Hepatocyte (in vitro differentiated cells): Measurements from ENCODE around the gene SYNE4. TPM values are rescaled to one million over a fixed set of nuclear protein-coding genes. Genes with fewer than 3 reads are reported as not detected.
"Not testable (repeated sequence)": the region's sequence is repeated elsewhere in the genome, so short reads cannot be mapped to it uniquely, and the experiment has no call there.

Experiments
- DNase-seq: peaks from one replicate; pipeline ENCODE4 v3.0.0-alpha.2; 2016; ENCODE audit warnings: low spot score
- H2AFZ ChIP-seq: fragments of 200-600 bp; sonication (generic); 2 replicates; pipeline ENCODE4 v1.6.0; 2016; ENCODE audit warnings: antibody characterized with exemption, mild to moderate bottlenecking
- H3K27ac ChIP-seq: fragments of 200-600 bp; sonication (generic); 2 replicates; pipeline ENCODE4 v1.5.1; 2016; ENCODE audit warnings: mild to moderate bottlenecking
- H3K27me3 ChIP-seq: fragments of 200-600 bp; sonication (generic); 2 replicates; pipeline ENCODE4 v1.6.1; 2016
- H3K36me3 ChIP-seq: fragments of 200-600 bp; sonication (generic); replicated peaks from 2 replicates; pipeline ENCODE4 v1.5.1; 2016; ENCODE audit warnings: low read depth; ENCODE audit not compliant: insufficient read depth
- H3K4me1 ChIP-seq: fragments of 200-600 bp; sonication (generic); 2 replicates; pipeline ENCODE4 v1.5.1; 2016; ENCODE audit warnings: mild to moderate bottlenecking, moderate library complexity; ENCODE audit not compliant: insufficient read depth
- H3K4me2 ChIP-seq: fragments of 200-600 bp; sonication (generic); 2 replicates; pipeline ENCODE4 v1.6.0; 2016
- H3K4me3 ChIP-seq: fragments of 200-600 bp; sonication (generic); 2 replicates; pipeline ENCODE4 v1.5.1; 2016; ENCODE audit warnings: mild to moderate bottlenecking
- H3K79me2 ChIP-seq: fragments of 200-600 bp; sonication (generic); 2 replicates; pipeline ENCODE4 v1.6.0; 2017; ENCODE audit warnings: mild to moderate bottlenecking
- H3K9me2 ChIP-seq: fragments of 200-600 bp; sonication (generic); replicated peaks from 2 replicates; pipeline ENCODE4 v1.6.0; 2017; ENCODE audit warnings: mild to moderate bottlenecking; ENCODE audit not compliant: insufficient read depth
- H3K9me3 ChIP-seq: fragments of 200-600 bp; sonication (generic); 2 replicates; pipeline ENCODE4 v1.5.1; 2016; ENCODE audit warnings: low read depth, mild to moderate bottlenecking
- H4K20me1 ChIP-seq: fragments of 200-600 bp; sonication (generic); 2 replicates; pipeline ENCODE4 v1.6.0; 2016; ENCODE audit warnings: mild to moderate bottlenecking; ENCODE audit not compliant: insufficient read depth, poor library complexity, severe bottlenecking
- CTCF ChIP-seq: fragments of 200-600 bp; sonication (generic); IDR thresholded peaks from 2 replicates; pipeline ENCODE4 v1.5.1; 2016; ENCODE audit warnings: antibody characterized with exemption, mild to moderate bottlenecking; ENCODE audit not compliant: poor library complexity
- EZH2 ChIP-seq: fragments of 200-600 bp; sonication (generic); IDR thresholded peaks from 2 replicates; pipeline ENCODE4 v1.6.1; 2016; ENCODE audit warnings: antibody characterized with exemption, mild to moderate bottlenecking, borderline replicate concordance
- EZH2phosphoT487 ChIP-seq: fragments of 200-600 bp; sonication (generic); IDR thresholded peaks from one replicate; pipeline ENCODE4 v1.6.1; 2018; ENCODE audit warnings: antibody characterized with exemption, mild to moderate bottlenecking, low read depth, moderate library complexity; ENCODE audit not compliant: unreplicated experiment, severe bottlenecking
- WGBS: methylation state at CpG from one replicate; pipeline ENCODE4 v1.1.6; 2016; ENCODE audit warnings: low lambda C conversion rate; ENCODE audit errors: missing lambda C conversion rate; 5-methylcytosine and 5-hydroxymethylcytosine counted together
- polyA plus RNA-seq: library from polyadenylated mRNA; unstranded; fragments of >200 nt; fragmentation: Nextera tagmentation; extraction: Ambion mirVana; gene quantifications from 2 replicates; pipeline ENCODE4 v1.2.1, GENCODE V29; 2016
- total RNA-seq: library from RNA; depleted of rRNA; stranded (reverse); fragments of >200 nt; gene quantifications from 2 replicates; pipeline ENCODE4 v1.2.3, GENCODE V29; 2014

Gene SYNE4
- total and polyA plus RNA-seq, 2 experiments from 2014 or later: 6.5 to 19.8 TPM

DNA sequence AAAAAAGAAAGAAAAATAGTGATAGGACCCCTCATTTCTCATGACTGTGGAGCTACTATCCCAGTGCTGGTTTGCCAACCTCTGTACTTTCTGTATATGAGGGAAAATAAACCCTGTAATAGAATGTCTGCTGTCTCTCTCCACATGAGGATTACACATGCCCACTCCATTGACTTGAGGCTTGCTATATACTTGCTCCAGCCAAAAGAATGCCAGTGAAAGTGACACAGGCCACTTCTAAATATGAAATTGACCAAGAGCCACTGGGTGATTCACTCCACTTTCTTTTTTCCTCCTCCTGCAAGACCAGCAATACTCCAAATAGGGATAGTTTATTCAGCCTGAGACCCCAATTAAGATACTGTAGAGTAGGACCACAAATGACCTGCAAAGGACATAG is 39.2 kb upstream of the SYNE4 start:
- Histone ChIP-seq H3K36me3 (no peaks in the 10 kb centered on the region), H3K4me2 (no peak overlapping the region), H3K4me1 (peaks cover 6% of the 10 kb centered on the region), H3K79me2 (peaks cover 12% of the 10 kb centered on the region), H4K20me1 (no peaks in the 10 kb centered on the region), H3K27me3 (no peaks in the 10 kb centered on the region), H3K9me3 (no peaks in the 10 kb centered on the region), H3K4me3 (no peak overlapping the region), H2AFZ (no peak overlapping the region), H3K9me2 (no peaks in the 10 kb centered on the region), H3K27ac (no peak overlapping the region)
- TF ChIP-seq CTCF (no peak), EZH2 (no peak), EZH2phosphoT487 (no peak)
- no peak for DNase-seq

GRCh38 chr19:36046443-36047050 is 37.9 kb upstream of the SYNE4 start:
- TF ChIP-seq EZH2: no peak
- no peak for TF ChIP-seq EZH2phosphoT487
- TF ChIP-seq CTCF: no peak
- H3K27me3 ChIP-seq: no peaks in the 10 kb centered on the region
- no peak overlapping the region for H3K4me3 ChIP-seq
- no peak overlapping the region for H2AFZ ChIP-seq
- no peak overlapping the region for H3K4me2 ChIP-seq
- 93% methylated on average over 5 of the region's 5 CpGs for WGBS
- H3K9me3 ChIP-seq: no peaks in the 10 kb centered on the region
- no peak for DNase-seq
- H3K27ac ChIP-seq: peak overlapping the region; percentile 33
- H3K79me2 ChIP-seq: peaks cover 1% of the 10 kb centered on the region
- H3K36me3 ChIP-seq: no peaks in the 10 kb centered on the region
- no peaks in the 10 kb centered on the region for H4K20me1 ChIP-seq
- H3K9me2 ChIP-seq: no peaks in the 10 kb centered on the region
- peaks cover 10% of the 10 kb centered on the region for H3K4me1 ChIP-seq

GRCh38 chr19:36043952-36044351 is 35.3 kb upstream of the SYNE4 start:
- Histone ChIP-seq H3K36me3 (no peaks in the 10 kb centered on the region), H3K27me3 (no peaks in the 10 kb centered on the region), H3K4me2 (no peak overlapping the region), H3K79me2 (no peaks in the 10 kb centered on the region), H4K20me1 (no peaks in the 10 kb centered on the region), H3K9me3 (no peaks in the 10 kb centered on the region), H3K4me1 (peaks cover 14% of the 10 kb centered on the region), H3K27ac (peak overlapping the region; percentile 73), H2AFZ (no peak overlapping the region), H3K9me2 (no peaks in the 10 kb centered on the region), H3K4me3 (no peak overlapping the region)
- TF ChIP-seq EZH2phosphoT487 (no peak), CTCF (no peak), EZH2 (no peak)
- DNase-seq: no peak
- 91% methylated on average over 2 of the region's 2 CpGs for WGBS

GRCh38 chr19:36041831-36042230 is 33.2 kb upstream of the SYNE4 start:
- H3K27me3 ChIP-seq: no peaks in the 10 kb centered on the region
- H3K79me2 ChIP-seq: no peaks in the 10 kb centered on the region
- no peaks in the 10 kb centered on the region for H4K20me1 ChIP-seq
- H3K9me2 ChIP-seq: no peaks in the 10 kb centered on the region
- WGBS: 12% methylated on average over 3 of the region's 3 CpGs
- no peaks in the 10 kb centered on the region for H3K9me3 ChIP-seq
- H3K4me2 ChIP-seq: peak overlapping the region; percentile 5
- peak overlapping the region; percentile 74 for H3K27ac ChIP-seq
- H2AFZ ChIP-seq: no peak overlapping the region
- peaks cover 14% of the 10 kb centered on the region for H3K4me1 ChIP-seq
- TF ChIP-seq EZH2phosphoT487 (no peak), EZH2 (no peak), CTCF (no peak)
- no peaks in the 10 kb centered on the region for H3K36me3 ChIP-seq
- no peak overlapping the region for H3K4me3 ChIP-seq
- peak; percentile 66 for DNase-seq

- Histone ChIP-seq H3K4me1 (peaks cover 14% of the 10 kb centered on the region), H3K27ac (peak overlapping the region; percentile 65)
- not testable (repeated sequence) for H3K9me3 ChIP-seq, H3K36me3 ChIP-seq, H3K9me2 ChIP-seq, H3K79me2 ChIP-seq, H2AFZ ChIP-seq, H3K4me3 ChIP-seq, H3K27me3 ChIP-seq, H3K4me2 ChIP-seq, H4K20me1 ChIP-seq, DNase-seq
- 76% methylated on average over 6 of the region's 6 CpGs for WGBS
Observed at GRCh38 chr19:36041092-36041491, 32.5 kb upstream of the SYNE4 start.
